Measurements from ENCODE around the gene MTA1.

Gene MTA1

GRCh38 chr14:105419195-105420091, at the start of gene MTA1:
TSS of gene MTA1 (plus strand) at chr14:105419827. CDS start at chr14:105420036, 209 bp downstream.
- DNase-seq: peak; percentile 62

GRCh38 chr14:105374389-105374788, 45.2 kb upstream of the MTA1 start:
- DNase-seq: no peak

GRCh38 chr14:105375635-105376057, 44.0 kb upstream of the MTA1 start:
- DNase-seq: no peak

GRCh38 chr14:105376521-105377440, 42.8 kb upstream of the MTA1 start:
- no peak for DNase-seq

GRCh38 chr14:105377555-105378182, 42.0 kb upstream of the MTA1 start:
- no peak for DNase-seq

GRCh38 chr14:105378199-105378598, 41.4 kb upstream of the MTA1 start:
- no peak for DNase-seq

GRCh38 chr14:105378873-105379685, 40.5 kb upstream of the MTA1 start:
- DNase-seq: no peak

- DNase-seq: no peak
These were observed 39.7 kb upstream of the MTA1 start for GRCh38 chr14:105379946-105380345.

- no peak for DNase-seq
These were observed 38.9 kb upstream of the MTA1 start for GRCh38 chr14:105380756-105381155.

GRCh38 chr14:105381446-105382342, 37.9 kb upstream of the MTA1 start:
- no peak for DNase-seq

GRCh38 chr14:105382343-105383082, 37.1 kb upstream of the MTA1 start:
- DNase-seq: no peak

- DNase-seq: no peak
These were observed 36.4 kb upstream of the MTA1 start for GRCh38 chr14:105383083-105383730.

- no peak for DNase-seq
These were observed 35.5 kb upstream of the MTA1 start for GRCh38 chr14:105384041-105384557.

- no peak for DNase-seq
These were observed 34.9 kb upstream of the MTA1 start for GRCh38 chr14:105384605-105385321.

- DNase-seq: no peak
These were observed 34.3 kb upstream of the MTA1 start for GRCh38 chr14:105385322-105385637.

- DNase-seq: no peak
These were observed 33.8 kb upstream of the MTA1 start for GRCh38 chr14:105385698-105386365.

- DNase-seq: no peak
These were observed 32.8 kb upstream of the MTA1 start for GRCh38 chr14:105386581-105387529.

All from DMS53 (cell line).